Astrocyte of the spinal cord (primary cell): Measurements from ENCODE around the gene ADAT1.

Source experiments
- DNase-seq: peaks from one replicate; pipeline ENCODE4 v3.0.0; 2011; ENCODE audit warnings: low read depth, low spot score
- H3K4me3 ChIP-seq: 2 replicates; pipeline ENCODE4 v1.5.1; 2011; ENCODE audit warnings: low read depth, mild to moderate bottlenecking, low read length, moderate library complexity
- CTCF ChIP-seq: IDR thresholded peaks from 2 replicates; pipeline ENCODE4 v1.5.1; 2012; ENCODE audit warnings: low read depth, mild to moderate bottlenecking, low read length, inconsistent platforms
- in situ Hi-C: cut with HindIII; loops from 2 replicates; pipeline ENCODE4 v1.10.0; 2017; ENCODE audit warnings: low sequenced_read_pairs

The ADAT1 gene

DNA sequence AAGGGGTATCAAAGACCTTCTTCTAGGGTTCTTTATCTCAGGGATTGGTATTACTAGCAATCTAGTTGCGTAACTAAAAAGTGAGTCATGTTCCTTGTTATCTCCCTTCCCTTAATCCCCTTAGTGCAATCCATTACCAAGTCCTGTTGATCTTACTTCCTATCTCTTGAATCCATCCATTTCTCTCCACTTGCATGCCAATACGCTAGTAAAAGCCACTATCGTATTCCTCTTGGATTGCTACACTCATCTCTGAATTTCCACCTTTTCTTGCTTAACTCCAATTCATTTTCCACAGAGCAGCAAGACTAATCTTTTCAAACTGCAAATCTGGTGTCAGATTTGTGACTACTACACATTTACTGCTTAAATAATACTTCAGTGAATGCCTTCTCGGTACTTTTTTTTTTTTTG is 1.8 kb upstream of the ADAT1 start:
- in situ Hi-C loops, result no loop called here
- H3K4me3 ChIP-seq, result no peak overlapping the region
- no peak for TF ChIP-seq CTCF
- no peak for DNase-seq

GRCh38 chr16:75621170-75621477 is 2.0 kb downstream of the ADAT1 start:
- H3K4me3 ChIP-seq, result no peak overlapping the region
- in situ Hi-C loops, result no loop called here
- peak; percentile 65 for DNase-seq
- TF ChIP-seq CTCF, result peak; percentile 75

GRCh38 chr16:75620326-75621169 is 2.5 kb downstream of the ADAT1 start:
- TF ChIP-seq CTCF, result no peak
- no peak for DNase-seq
- H3K4me3 ChIP-seq, result no peak overlapping the region
- in situ Hi-C loops, result no loop called here

- no peak for TF ChIP-seq CTCF
- no peak for DNase-seq
- in situ Hi-C loops, result no loop called here
- H3K4me3 ChIP-seq, result no peak overlapping the region
Measured at GRCh38 chr16:75618780-75619179, 4.3 kb downstream of the ADAT1 start.

GRCh38 chr16:75617121-75617520 is 6.0 kb downstream of the ADAT1 start:
- TF ChIP-seq CTCF, result no peak
- in situ Hi-C loops, result no loop called here
- H3K4me3 ChIP-seq, result no peak overlapping the region
- no peak for DNase-seq

GRCh38 chr16:75616521-75617010 is 6.5 kb downstream of the ADAT1 start:
- H3K4me3 ChIP-seq, result no peak overlapping the region
- no peak for DNase-seq
- in situ Hi-C loops, result no loop called here
- no peak for TF ChIP-seq CTCF
